GM18526 (cell line): ENCODE measurements around the gene FAM98C.

Source experiments
- POLR2A ChIP-seq: IDR thresholded peaks from 3 replicates; pipeline ENCODE4 v1.6.1; 2011; ENCODE audit not compliant: insufficient read length; ENCODE audit errors: extremely low read depth

The FAM98C gene

DNA sequence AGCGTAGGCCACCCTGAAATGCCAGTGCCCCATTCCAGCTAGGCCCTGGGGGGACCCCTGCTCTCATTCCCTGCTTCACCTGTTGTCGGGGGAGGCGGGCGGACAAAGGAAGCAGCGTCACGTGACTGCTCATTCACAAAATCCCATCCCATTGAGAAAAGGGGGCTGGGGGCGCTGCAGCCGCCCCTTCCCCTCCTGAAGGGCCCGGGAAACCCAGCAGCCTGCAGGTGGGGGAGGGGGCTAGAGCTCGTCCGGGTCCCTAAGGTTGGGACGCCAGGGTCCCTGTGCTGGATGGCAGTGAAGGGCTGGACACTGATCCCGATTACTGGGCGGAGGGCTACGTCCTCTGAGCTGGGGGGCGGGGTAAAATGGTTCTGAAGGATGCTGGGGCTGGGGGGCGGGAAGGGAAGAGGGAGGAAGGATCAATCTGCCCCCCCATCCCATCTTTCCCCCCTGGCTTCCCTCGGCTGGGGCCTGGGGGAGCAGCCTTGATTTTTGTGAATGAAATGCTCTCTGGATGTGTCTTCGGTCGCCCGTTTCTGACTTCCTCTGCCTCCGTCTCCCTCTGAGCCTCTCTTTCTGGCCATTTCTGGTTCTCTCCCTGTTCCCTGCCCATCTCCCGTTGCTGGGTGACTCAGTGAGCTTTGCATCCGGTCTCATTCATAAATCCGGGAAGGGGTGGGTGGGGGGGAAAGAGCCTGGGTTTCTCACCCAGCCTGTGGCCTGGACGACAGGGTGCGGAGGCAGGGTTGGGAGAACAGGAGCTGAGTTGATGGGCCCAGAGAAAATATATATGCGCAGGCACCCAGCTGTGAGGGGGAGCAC lies 13.6 kb upstream of the FAM98C start:
- no peak for TF ChIP-seq POLR2A

DNA sequence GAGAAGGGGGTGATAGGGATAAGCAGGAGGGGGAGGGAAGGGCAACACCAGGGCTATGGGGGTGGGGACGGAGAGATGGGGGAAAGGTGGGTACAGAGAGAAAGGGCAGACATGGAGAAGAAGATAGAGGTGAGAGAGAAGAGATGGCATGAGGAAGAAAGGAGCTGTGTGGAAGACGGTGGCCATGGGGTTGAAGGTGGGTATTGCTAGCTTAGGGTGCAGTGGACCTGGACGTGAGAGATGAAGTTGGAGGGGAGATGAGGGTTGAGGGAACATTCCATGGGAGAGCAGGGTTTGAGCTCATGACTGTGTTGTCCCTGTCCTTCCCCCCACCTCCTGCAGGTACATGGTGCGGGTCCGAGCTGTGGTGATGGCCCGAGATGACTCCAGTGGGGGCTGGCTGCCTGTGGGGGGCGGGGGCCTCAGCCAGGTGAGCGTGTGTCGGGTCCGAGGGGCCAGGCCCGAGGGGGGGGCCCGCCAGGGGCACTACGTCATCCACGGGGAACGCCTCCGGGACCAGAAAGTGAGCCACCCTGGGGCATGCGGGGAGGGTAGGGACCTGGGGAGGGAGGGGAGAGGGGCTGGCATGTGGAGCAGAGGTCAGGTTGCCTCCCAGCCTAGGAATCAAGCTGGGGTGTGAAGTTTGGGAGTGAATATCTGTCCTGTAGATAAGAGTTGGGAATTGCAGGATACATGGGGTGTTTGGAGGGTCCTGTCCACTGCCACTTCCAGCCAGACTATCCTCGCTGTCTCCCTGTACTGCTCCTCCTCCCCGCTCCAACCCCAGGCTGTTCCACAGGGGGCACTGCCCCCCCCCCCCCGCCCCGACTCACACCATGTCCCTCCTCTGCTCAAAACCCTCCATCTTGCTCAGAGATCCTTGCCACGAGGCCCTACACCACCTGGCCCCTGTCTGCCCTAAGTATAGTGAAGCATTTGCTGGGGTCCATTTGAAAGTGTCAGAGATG lies 12.7 kb upstream of the FAM98C start:
- TF ChIP-seq POLR2A = no peak

DNA sequence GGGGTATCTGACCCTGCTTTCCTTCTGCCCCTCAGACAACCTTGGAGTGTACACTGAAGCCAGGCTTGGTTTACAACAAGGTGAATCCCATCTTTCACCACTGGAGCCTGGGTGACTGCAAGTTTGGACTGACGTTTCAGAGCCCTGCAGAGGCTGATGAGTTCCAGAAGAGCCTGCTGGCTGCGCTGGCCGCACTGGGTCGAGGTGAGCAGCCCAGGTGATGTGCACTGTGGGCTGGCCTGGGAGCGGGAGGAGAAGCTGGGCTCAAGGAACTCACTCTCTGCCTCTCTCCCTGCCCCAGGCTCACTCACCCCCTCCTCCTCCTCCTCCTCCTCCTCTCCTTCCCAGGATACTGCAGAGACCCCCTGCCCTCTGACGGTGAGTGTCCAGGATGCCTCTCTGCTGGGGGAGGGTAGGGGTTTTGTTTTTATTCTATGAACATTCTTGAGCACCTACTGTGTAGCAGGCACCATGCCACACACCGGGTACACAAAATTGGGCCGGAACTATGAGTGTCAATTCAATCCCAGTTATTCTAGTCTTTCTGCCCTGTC lies 10.9 kb upstream of the FAM98C start:
- TF ChIP-seq POLR2A = no peak

DNA sequence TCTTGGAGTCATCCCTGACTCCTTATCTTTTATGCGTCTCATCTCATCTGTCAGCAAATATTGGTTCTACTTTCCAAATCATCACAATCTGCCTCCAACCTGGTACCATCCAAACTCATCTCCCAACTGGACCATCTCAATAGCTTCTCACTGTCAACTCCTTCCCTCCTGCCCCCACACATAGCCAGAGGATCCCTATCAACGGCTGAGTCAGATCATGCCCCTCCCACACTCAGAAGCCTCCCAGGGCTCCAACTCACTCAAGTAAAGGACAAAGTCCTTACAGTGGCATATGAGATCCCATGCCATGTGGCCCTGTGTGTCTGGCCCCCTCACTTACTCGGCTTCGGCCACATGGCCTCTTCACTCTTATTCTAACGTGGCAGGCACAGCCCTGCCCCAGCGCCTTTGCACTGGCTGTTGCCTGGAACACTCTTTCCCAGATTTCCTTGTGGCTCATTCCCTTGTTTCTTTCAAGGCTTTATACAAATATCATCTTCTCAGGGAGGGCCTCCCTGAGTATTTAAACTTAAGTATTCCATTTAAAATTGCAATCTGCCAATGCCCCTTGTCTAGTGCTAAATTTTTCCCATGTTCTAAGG lies 10.1 kb upstream of the FAM98C start:
- no peak for TF ChIP-seq POLR2A

DNA sequence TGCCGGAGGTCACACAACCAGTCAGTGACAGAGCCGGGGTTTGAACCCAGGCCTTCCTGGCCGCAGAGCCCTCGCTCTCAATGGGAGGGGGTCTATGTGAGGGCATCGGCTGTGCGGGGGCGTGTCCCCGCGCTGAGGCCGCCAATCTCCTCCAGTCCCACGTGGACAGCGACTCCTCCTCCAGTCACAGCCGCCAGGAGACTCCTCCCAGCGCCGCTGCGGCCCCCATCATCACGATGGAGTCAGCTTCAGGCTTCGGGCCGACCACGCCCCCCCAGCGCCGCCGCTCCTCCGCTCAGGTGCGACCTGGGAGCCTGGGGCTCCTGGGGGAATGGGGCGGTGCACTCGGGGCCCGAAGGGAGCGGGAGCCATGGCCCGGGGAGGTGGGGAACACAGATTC lies 8.4 kb upstream of the FAM98C start:
- no peak for TF ChIP-seq POLR2A

DNA sequence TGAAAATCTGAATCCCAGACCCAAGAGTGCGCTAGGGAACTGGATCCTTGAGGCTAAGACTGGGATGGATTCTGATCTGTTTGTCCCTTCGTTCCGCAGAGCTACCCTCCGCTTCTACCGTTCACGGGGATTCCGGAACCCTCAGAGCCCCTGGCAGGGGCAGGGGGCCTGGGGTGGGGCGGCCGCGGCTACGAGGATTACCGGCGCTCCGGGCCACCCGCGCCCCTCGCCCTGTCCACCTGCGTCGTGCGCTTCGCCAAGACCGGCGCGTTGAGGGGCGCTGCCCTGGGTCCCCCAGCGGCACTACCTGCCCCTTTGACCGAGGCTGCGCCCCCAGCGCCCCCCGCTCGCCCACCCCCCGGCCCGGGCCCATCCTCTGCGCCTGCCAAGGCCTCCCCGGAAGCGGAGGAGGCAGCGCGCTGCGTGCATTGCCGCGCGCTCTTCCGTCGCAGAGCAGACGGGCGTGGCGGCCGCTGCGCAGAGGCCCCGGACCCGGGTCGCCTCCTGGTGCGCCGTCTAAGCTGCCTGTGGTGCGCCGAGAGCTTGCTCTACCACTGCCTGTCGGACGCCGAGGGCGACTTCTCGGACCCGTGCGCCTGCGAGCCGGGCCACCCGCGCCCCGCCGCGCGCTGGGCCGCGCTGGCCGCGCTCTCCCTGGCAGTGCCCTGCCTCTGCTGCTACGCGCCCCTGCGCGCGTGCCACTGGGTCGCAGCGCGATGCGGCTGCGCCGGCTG lies 7.3 kb upstream of the FAM98C start:
- TF ChIP-seq POLR2A = no peak

DNA sequence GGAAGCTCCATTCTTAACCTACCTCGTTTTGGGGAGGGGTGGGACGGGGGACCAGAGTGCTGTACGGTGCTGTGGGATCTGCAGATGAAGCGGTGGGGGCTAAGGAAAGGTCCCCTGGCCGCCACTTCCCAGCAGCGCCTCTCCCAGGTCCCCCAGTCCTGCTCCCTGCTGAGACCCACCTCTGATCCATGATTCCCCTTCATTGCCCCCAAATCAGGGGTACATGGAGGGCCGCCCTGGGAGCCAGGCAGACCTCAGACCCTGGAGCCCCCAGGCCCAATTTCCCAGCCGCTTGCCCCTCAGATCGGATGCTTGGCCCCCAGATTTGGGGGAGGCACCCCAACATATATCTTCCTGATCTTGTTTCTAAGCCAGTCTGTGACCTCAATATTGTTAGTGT lies 3.8 kb upstream of the FAM98C start:
- TF ChIP-seq POLR2A = no peak

DNA sequence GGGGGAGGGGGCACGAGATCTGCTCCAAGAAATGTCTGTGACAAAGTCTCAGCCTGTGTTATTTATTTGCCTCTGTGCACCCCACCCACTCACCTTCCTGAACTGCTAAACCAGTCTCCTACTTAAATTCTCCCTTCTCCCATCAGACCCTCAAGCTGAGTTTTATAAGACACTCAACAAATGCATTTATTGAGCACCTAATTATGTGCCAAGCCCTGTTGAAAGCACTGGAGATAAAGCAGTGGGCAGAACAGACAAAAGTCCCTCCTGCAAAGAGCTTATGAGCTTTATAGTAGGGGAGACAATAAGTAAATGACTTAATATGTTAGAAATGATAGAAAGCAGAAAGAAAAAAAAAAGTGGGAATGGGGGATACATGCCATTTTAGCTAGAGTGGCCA lies 3.4 kb upstream of the FAM98C start:
- no peak for TF ChIP-seq POLR2A

DNA sequence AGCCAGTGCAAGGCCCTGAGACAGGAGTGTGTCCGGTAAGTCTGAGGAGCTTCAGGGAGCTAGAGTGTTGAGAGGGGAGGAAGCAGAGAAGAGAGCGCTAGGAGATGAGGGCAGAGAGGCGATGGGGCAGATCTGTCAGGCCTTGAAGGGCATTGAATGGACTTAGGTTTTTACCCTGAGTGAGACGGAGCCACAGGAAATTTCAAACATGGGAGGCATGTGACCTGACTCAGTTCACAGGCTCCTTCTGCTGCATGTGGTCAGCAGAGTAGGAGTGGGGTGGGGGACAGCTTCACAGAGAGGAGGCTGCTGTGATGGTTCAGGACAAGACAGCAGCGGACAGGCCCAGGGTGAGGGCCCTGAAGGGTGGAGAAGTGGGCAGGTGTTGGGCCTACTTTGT lies 2.5 kb upstream of the FAM98C start:
- TF ChIP-seq POLR2A = no peak

DNA sequence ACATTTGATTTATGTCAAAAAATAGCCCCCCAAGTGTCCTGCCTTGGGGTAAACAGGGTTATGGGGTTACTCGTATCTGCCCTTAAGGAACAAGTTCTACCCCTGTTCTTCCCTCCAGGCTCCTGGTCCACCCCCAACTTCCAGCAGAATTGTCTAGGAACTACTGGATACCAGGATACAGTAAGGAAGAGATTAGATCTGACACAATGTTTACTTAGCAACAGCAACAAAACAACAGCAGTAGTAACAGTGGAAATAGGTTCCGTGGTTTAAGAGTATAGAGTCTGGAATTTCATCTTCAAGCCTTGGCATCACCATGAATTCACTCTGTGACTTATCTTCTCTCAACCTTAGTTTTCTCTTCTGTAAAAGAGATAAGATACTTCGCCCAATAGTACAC lies 1.7 kb upstream of the FAM98C start:
- no peak for TF ChIP-seq POLR2A

DNA sequence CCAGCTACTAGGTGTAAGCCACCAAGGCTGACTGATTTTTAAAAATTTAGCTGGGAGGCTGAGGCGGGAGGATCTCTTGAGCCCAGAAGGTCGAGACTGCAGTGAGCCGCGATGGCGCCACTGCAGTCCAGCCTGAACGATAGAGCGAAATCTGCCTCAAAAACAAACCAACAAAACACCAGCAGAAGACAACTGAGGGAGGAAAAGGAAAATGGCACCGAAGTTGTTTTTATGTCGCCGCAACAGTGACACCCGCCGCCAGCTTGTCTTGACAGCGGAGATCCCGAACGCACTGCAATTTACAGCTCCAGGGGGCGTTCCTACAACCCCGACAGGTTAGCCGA lies 298 bp upstream of the FAM98C start:
- TF ChIP-seq POLR2A = no peak

DNA sequence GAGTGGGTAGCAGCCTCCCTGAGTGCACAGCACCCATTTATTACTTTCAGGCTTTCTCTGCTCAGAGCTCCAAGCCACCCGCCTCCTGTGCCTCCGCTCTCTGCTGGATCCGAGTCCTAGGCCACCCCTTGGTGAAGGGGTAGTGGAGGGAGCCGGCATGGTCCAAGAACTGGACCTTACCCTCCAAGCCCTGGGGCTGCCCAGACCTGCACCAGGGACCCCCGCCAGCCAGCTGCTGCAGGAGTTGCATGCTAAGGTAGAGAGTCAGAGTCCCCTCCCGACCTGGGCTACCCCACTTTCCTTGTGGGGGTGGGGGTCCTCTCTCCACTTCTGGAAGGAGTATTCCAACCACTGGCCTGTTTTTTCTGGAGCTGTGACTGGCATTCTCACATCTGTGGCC lies 2.0 kb downstream of the FAM98C start:
- TF ChIP-seq POLR2A = no peak

DNA sequence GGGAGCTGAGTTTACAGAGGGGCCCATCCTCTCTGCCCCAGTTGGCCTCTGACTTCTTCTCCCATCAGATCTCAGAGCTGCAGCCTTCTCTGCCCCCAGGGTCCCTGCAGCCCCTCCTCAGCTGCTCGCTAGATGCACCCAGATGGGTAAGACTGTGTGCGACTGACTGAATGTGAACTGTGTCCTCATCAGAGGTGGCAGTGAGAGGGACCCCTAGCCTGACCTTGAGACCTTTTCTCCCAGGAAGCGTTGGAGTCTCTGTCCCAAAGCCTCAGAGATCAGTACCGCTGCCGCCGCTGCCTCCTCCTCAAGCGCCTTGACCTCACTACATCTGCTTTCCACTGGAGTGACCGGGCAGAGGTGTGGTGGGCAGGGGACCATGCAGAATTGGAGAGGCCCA lies 2.4 kb downstream of the FAM98C start:
- no peak for TF ChIP-seq POLR2A

DNA sequence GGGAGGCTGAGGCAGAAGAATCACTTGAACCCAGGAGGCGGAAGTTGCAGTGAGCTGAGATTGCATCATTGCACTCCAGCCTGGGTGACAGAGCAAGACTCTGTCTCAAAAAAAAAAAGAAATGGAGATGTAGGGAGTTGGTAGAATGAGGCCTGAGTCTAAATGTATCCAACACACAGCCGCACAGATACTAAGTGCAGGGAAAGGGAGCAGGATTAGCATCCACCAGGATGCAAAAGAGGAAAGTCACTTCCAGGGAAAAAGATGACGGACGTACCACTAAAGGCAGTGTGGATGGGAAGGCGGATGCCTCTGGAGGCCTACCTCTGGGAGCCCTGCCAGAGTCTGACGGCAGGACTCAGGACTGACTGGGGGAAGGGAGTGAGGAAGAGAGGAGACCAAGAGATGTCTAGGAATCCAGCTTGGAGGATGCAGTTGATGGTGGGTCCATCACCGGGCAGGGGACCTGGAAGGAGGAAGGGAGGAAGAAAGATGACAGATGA lies 6.8 kb downstream of the FAM98C start:
- no peak for TF ChIP-seq POLR2A
